HFF-Myc (cell line): ENCODE measurements around the gene ADARB2.

Experiments
- DNase-seq: peaks from one replicate; pipeline ENCODE4 v3.0.0-alpha.2; 2011; ENCODE audit warnings: low read depth; ENCODE audit errors: extremely low read depth
- H3K4me3 ChIP-seq: replicated peaks from 2 replicates; pipeline ENCODE4 v1.5.1; 2011; ENCODE audit warnings: low read depth, mild to moderate bottlenecking, control low read depth, low read length
- TF ChIP-seq, protein P1 (sequence below): IDR thresholded peaks from 2 replicates; pipeline ENCODE4 v1.5.1; 2012; ENCODE audit warnings: mild to moderate bottlenecking, low read depth, low read length, control low read depth; ENCODE audit errors: missing control alignments

ADARB2 gene

GRCh38 chr10:1138529-1138928, 598.8 kb downstream of the ADARB2 start:
- TF ChIP-seq, protein P1, sequence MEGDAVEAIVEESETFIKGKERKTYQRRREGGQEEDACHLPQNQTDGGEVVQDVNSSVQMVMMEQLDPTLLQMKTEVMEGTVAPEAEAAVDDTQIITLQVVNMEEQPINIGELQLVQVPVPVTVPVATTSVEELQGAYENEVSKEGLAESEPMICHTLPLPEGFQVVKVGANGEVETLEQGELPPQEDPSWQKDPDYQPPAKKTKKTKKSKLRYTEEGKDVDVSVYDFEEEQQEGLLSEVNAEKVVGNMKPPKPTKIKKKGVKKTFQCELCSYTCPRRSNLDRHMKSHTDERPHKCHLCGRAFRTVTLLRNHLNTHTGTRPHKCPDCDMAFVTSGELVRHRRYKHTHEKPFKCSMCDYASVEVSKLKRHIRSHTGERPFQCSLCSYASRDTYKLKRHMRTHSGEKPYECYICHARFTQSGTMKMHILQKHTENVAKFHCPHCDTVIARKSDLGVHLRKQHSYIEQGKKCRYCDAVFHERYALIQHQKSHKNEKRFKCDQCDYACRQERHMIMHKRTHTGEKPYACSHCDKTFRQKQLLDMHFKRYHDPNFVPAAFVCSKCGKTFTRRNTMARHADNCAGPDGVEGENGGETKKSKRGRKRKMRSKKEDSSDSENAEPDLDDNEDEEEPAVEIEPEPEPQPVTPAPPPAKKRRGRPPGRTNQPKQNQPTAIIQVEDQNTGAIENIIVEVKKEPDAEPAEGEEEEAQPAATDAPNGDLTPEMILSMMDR: no peak
- no peak overlapping the region for H3K4me3 ChIP-seq
- DNase-seq: no peak

- TF ChIP-seq, protein P1: no peak
- no peak for DNase-seq
- no peak overlapping the region for H3K4me3 ChIP-seq
Observed at GRCh38 chr10:1137499-1138163, 599.7 kb downstream of the ADARB2 start.

GRCh38 chr10:1136268-1136667, 601.1 kb downstream of the ADARB2 start:
- TF ChIP-seq, protein P1: no peak
- H3K4me3 ChIP-seq: no peak overlapping the region
- DNase-seq: no peak

- no peak for DNase-seq
- TF ChIP-seq, protein P1: no peak
- no peak overlapping the region for H3K4me3 ChIP-seq
Observed at GRCh38 chr10:1134156-1134555, 603.2 kb downstream of the ADARB2 start.

- H3K4me3 ChIP-seq: no peak overlapping the region
- TF ChIP-seq, protein P1: no peak
- no peak for DNase-seq
Observed at GRCh38 chr10:1133495-1134045, 603.8 kb downstream of the ADARB2 start.

GRCh38 chr10:1132584-1132983, 604.7 kb downstream of the ADARB2 start:
- TF ChIP-seq, protein P1: no peak

More at GRCh38 chr10:1132584-1132983, 604.7 kb downstream of the ADARB2 start:
- no peak overlapping the region for H3K4me3 ChIP-seq
- DNase-seq: no peak
